ENCODE data around the gene RNF149. TPM values are rescaled to one million over a fixed set of nuclear protein-coding genes. Genes with fewer than 3 reads are reported as not detected.

RNF149 gene
- 16.1 and 21.9 TPM in 2 replicates for total RNA-seq

GRCh38 chr2:101308432-101309210 lies at the start of gene RNF149:
Gene RNF149 (minus strand): TSS chr2:101308701. CDS start chr2:101308588, 113 bp downstream.

GRCh38 chr2:101252408-101253012 lies 56.0 kb downstream of the RNF149 start, which contains the start of gene CNOT11:
Gene CNOT11 (plus strand): TSS chr2:101252886. CDS start chr2:101252965, 79 bp downstream.

Other genes with a start within 250 kb of the RNF149 start
- gene TBC1D8, start 157.3 kb downstream of the RNF149 start, total RNA-seq, result 4.4 and 5.2 TPM in 2 replicates
- gene CNOT11, start 55.8 kb downstream of the RNF149 start, total RNA-seq, result 29.3 and 34.1 TPM in 2 replicates
- gene CREG2, start 78.8 kb upstream of the RNF149 start, total RNA-seq, result under 0.01 and 0.34 TPM in 2 replicates
- 2.9 and 4.2 TPM in 2 replicates for gene RFX8, start 166.4 kb upstream of the RNF149 start, total RNA-seq